G401 (cell line): Measurements from ENCODE around the gene SCO2. TPM values are rescaled to one million over a fixed set of nuclear protein-coding genes. Genes with fewer than 3 reads are reported as not detected.
A peak's percentile ranks its signal among the peaks of the same experiment; 100 is the strongest.
"Not testable (repeated sequence)": the region's sequence is repeated elsewhere in the genome, so short reads cannot be mapped to it uniquely, and the experiment has no call there.

Source experiments
- DNase-seq: peaks from one replicate; pipeline ENCODE4 v3.0.0-alpha.2; 2015; ENCODE audit warnings: low spot score
- in situ Hi-C: cut with HindIII; loops from 2 replicates; pipeline ENCODE4 v1.10.0; 2016; ENCODE audit warnings: low sequenced_read_pairs, mixed read lengths
- total RNA-seq: library from RNA; depleted of rRNA; stranded (reverse); fragments of >200 nt; shearing (Covaris generic); gene quantifications from 2 replicates; pipeline ENCODE4 v1.2.3, GENCODE V29; 2014

Gene SCO2
- total RNA-seq, 1 experiment from 2014 or later: 4.9 TPM

DNA sequence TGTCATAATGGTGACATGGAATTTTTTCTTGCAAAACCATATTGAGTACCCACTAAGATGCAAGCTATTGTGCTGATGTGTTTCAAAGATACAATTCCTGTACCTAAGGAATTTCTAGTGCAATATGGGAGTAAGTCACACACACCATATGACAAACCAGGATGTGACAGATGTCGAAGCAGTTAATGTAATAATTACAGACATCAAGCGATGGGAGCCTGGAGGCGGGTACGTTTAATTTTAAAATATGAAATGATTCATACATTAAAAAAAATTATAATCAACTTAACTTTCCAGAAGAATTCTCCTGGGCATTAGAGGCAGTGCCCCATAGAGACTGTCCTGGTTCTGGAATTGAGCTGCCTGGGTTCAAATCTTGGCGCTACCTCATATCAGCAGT is 31.3 kb upstream of the SCO2 start:
- no peak for DNase-seq
- in situ Hi-C loops: no loop called here

DNA sequence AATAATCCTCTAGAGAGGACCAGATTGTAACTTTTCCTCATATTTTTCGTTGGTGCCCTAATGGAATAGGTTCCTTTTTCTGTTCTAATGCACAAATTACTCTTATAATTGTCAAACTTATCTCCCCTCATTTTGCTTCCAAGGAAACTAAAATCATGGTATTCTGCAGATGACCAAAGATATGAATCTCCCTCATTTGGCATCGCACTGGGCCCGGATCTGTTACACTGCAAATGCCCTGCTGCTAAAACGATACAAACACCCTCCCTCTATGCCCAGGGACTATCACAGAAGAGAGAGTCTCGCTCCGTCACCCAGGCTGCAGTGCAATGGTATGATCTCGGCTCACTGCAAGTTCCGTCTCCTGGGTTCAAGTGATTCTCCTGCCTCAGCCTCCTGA is 27.9 kb upstream of the SCO2 start:
- no peak for DNase-seq

DNA sequence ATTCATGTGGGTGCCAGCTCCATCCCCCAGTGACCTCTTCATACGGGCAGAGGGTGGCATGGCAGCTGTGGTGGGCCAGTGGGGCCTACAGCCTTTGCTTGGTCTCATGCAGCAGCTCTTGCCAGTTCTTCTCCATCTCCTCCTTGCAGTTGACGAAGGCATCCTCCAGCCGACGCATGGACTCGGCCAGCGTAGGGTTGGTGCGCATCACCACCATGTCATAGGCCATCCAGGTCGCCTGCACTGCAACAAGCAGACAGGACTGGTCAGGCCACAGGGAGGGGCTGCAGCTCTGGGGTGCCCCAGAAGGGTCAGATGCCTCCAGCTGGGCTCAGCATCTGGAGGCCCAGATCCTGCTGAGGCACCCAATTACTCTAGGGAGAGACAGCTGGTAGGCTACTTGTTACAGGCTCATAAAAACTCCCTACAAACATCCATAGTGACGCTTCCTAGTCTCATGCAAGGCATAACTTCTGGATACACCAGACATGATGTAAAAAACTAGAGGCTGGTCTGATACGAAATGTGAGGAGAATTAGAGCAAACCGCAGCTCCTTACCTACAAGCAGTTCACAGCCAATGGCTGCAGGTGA is 25.9 kb upstream of the SCO2 start:
- in situ Hi-C loops: no loop called here
- DNase-seq: no peak

More for the DNA sequence above, 27.9 kb upstream of the SCO2 start:
- in situ Hi-C loops: no loop called here

DNA sequence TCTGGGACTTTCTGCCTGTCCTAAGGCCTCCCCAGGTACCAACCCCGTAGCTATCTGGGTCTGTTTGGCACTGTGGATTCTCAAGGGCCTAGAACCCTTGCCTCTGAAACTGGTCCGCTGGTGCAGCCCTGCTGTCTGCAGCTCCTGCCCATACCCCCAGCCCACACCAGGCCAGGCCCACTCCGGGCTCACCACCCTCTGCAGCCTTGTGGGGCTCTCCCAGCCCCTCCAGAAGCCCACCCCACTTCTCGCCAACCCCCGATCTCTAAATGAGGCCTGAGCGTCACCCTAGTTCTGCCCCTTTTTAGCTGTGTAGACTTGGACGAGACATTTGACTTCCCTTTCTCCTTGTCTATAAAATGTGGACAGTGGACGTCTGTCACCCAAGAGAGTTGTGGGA is 25.0 kb upstream of the SCO2 start:
- no peak for DNase-seq
- in situ Hi-C loops: no loop called here

DNA sequence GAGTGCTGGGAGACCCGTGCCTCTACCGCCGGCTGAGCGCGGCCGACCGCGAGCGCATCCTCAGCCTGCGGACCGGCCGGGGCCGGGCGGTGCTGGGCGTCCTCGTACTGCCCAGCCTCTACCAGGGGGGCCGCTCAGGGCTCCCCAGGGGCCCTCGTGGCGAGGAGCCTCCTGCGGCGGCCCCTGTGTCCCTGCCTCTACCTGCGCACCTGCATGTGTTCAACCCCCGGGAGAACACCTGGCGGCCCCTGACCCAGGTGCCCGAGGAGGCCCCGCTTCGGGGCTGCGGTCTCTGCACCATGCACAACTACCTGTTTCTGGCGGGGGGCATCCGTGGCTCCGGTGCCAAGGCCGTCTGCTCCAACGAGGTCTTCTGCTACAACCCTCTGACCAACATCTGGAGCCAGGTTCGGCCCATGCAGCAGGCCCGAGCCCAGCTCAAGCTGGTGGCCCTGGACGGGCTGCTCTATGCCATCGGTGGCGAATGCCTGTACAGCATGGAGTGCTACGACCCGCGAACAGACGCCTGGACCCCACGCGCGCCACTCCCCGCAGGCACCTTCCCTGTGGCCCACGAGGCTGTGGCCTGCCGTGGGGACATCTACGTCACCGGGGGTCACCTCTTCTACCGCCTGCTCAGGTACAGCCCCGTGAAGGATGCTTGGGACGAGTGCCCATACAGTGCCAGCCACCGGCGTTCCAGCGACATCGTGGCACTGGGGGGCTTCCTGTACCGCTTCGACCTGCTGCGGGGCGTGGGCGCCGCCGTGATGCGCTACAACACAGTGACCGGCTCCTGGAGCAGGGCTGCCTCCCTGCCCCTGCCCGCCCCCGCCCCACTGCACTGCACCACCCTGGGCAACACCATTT is 23.8 kb upstream of the SCO2 start:
- DNase-seq: no peak
- in situ Hi-C loops: no loop called here

DNA sequence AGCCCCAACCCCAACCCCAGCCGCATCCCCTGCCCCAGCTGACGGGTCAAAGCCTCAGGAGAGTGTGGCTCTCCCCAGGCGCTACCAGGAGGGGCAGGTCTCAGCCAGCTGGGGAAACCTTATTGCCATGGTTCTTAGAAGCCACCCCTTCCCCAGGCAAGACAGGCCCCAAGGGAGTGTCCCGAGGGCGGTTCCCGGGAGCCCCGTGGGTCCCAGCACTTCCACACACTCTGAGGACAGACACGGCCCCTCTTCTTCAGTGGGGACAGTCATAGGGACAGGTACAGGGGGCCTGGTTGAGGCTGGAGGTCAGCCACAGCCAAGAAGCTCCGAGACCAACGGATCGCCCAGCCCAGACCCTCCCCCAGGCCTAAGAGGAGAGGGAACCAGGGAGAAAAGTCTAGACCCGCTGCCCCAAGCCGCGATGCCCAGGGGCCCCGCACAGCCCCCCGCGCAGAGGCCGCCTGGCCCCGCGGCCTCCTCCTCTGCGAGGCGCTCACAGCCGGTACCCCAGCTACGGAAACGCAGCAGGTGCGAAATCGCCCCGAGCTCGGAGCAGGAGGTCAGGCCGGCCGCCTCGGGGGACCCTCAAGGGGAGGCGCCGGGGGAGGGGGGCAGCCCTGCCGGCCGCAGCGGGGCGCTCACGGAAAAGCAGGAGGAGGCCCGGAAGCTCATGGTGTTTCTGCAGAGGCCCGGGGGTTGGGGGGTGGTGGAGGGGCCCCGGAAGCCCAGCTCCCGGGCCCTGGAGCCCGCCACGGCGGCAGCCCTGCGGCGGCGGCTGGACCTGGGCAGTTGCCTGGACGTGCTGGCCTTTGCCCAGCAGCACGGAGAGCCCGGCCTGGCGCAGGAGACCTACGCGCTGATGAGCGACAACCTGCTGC is 22.9 kb upstream of the SCO2 start:
- no peak for DNase-seq
- in situ Hi-C loops: no loop called here

DNA sequence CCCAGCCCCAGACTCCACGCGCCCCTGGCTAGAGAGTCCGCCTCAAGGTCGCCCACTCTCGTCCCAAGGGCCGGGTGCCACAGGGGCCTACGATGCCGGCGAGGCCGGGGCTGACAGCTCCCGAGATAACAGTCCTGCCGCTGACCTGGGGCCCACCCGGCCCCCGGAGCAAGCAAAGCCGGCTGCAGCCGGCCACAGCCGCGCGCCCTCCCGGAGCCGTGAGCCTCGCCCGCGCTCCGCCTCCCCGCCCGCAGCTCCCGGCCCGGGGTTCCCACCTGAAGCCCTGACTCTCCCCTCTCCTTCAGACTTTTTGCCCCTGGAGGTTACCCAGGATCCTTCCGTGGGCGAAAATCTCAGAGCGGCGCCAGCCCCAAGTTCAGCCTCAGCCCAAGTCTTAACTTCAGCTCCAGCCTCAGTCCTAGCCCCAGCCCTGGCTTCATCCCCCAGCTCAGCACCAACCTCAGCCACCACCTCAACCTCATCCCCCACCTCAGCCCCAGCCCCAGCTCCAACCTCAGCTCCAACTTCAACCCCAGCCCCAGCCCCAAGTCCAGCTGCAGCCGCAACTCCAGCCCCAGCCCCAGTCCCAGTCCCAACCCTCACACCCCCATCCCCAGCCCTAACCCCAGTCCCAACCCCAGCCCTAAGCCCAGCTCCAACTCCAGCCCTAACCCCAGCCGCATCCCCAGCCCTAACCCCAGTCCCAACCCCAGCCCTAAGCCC is 22.0 kb upstream of the SCO2 start:
- DNase-seq: no peak
- in situ Hi-C loops: no loop called here

DNA sequence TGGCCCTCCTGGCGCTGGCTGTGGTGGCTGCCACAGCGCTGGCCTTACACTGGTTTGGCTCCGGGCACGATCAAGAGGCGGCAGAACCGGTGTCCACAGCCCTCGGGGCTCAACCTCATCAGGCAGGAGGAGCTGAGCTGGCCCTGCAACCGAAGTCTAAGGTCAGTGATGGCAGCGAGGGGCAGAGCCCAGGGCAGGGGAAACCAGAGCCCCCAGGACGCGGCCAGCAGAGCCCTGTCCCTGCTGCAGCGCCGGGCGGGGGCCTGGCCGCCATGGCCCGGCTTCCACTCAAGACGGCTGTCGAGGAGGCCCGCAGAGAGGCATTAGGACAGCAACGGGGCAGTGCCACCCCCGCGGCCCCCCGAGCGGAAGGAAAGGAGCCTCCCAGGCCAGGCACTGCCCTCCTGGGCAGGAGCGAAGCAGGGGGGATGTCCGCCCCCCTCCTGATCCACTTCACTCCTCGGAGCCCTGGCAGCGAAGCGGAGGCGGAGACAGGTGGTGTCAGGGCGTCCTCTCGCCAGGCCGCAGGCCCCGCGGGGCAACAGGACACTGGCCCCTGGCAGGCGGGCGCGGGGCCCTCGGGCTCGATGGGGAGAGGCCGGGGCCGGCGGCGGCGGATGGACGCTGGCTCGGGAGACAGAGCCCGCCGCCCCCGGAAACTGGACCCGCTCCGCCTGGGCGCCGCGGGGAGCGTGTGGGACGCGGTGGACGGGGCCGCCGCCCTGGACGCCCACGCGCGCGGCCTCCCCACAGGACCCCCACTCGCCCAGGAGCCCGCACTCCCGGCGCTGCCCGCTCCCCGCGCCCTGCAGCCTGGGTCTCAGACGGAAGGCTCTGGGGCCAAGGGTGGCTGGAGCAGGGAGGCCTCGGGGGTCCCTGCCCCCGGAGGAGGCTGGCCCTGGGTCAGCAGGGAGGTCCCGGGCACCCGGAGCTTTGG is 21.2 kb upstream of the SCO2 start:
- no peak for DNase-seq
- in situ Hi-C loops: no loop called here

DNA sequence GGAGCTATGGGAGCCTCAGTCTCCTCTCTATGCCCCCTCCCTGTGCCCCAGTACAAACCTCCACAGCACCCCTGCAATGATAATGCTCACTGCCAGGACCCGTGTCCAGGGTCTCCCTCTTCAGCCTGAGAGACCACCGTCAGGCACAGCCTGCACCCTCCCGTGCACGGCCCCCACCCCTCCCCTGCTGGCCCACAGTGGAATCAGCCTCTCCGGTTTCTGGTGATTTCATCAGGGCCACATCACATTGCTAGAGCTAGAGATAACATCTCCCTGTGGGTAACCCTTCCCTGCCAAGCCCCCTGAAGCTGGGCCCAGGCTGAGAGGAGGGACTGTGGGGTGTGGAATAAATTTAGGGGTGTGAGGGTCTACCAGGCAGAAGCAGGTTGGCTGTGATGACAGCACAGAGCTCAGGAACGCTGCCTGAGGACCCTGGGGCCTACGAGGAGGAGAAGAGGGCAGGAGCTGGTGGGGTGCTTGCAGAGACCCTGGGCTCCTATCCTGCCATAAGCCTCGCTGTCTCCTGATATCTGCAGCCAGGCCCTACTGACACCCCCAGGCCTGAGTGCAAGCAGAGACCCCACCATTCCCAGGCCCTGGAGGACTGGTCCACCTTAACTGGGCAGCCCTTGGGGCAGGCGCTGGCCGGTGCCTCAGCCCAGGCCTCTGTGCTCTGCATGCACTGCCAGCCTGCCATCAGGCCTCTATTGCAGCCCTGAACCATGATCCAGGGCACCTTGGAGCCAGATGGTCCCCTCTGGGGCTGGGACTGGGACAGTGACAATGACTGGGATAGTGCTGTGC is 20.3 kb upstream of the SCO2 start, which contains the start of gene KLHDC7B:
TSS of gene KLHDC7B (plus strand) at position 378 of the 804 bp plus-strand sequence. CDS start at position 723, 345 bp downstream.
- no peak for DNase-seq
- in situ Hi-C loops: no loop called here

DNA sequence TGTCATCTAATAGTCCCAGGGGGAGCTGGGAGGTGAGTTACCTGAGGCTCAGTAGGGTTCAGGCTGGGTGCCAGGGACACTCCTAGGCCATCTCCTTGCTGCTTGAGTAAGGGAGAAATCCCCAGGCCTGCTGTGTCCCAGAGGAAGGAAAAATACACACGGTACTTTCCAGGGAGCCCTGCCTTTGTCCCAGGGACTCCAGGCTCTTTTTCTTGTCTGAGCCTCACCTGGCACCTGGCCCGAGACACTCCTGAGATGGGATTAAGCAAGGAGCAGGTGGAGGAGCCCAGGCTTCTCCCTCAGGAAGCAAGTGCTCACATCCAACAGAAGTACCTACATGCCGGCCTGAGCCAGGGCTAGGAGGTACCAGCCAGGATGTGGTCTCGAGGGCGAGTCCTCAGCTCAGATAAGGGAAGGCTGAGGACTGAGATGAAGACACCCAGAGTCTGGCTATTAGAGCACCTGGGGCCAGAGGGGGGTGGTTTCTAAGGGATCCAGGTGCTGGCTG is 19.4 kb upstream of the SCO2 start:
- peak; percentile 32 for DNase-seq
- in situ Hi-C loops: no loop called here

DNA sequence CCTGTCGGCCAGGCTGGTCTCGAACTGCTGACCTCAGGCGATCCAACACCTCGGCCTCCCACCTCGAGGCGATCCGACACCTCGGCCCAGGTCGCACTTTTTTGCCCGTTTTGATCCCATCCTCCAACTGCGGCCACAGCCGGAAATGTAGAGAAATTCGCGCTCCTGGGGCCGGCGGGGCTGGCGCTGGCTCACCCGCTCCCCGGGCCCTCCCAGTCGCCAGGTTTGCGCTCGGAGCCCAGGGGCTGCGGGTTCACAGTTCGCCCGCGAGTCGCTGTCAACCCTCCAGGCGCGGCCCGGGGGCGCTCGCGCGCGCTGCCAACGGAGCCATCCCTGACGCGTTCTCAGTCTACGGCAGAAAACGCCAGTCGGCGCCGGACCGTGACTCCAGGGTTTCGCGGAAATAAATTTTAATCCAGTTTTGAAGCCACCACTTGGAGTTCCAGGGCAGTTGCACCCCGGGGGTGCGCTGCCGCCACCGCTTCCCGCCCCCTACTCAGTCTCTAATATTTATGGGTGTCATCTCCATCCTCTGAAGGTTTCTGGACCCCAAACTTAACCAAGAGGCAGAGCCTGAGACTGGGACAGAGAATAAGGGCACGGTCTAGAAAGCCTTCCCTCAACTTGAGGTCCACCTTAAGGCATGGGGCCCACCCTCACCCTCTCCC is 18.8 kb upstream of the SCO2 start:
- DNase-seq: peak; percentile 48
- in situ Hi-C loops: no loop called here

DNA sequence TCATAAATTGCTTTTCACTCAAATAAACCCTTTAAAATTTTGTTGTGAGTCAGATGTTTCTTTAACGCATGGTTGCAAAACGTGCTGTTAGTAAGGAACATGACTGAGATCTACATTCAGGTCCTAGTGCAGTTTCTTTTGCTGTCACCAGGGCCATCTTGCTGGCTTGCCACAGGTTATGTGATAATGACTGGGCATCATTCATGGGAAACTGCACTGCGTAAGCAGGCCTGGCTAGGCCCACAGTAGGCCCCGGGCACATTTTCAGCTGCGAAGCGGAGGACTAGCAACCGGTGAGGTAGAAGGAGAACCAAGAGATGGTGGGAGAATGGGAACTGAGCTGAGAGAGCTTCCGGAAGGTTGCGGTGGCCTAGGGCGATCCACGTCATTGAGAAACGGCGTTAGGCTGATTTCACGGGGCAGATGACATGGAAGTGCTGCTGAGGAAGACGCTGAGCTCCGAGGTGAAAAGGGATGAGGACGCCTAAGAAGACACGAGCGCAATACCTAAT is 17.1 kb upstream of the SCO2 start:
- in situ Hi-C loops: no loop called here
- DNase-seq: no peak

DNA sequence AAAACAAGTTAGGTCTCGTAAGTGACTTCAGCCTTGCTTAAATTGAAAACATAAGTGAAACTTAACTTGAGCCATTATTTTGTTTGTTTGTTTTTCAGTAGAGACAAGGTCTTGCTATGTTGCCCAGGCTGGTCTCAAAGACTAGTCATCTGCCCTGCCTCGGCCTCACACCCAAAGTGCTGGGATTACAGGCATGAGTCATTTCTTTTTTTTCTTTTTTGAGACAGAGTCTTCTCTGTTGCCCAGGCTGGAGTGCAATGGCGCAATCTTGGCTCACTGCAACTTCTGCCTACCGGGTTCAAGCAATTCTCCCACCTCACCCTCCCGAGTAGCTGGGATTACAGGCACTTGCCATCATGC is 16.2 kb upstream of the SCO2 start:
- DNase-seq, in situ Hi-C loops: not testable (repeated sequence)

DNA sequence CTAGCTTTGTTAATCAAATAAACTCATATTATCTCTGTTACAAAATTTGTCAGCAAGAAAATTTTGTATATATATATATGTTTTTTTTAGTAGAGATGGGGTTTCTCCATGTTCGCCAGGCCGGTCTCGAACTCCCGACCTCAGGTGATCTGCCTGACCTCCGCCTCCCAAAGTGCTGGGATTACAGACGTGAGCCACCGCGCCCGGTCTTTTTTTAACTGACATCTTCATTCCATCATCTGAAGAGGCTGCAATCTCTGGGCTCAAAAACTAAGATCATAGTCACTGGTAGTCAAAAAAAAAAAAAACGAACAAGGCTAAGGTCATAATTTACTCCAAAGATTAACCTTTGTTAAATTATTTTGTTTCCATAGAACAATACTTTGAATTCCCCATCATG is 15.0 kb upstream of the SCO2 start:
- in situ Hi-C loops: no loop called here
- no peak for DNase-seq

DNA sequence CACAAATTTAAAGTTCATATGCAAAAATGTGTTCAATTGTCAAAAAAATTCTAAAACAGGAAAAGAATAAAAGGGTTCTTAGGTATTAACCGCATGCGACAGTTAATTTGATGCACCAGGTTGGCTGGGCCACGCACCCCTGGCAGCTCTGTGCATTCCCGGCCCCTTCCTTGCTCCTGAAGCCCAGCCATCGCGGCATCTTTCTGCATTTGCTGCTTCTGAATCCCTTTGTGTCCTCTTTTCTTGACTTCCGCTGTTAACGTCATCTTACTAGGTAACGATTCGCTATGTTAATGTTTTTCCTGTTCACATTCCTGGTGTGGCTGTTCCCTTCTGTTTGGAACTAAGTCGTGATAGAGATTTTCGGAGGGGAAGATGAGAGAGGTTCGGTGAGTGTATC is 12.4 kb upstream of the SCO2 start:
- no peak for DNase-seq
- in situ Hi-C loops: no loop called here

DNA sequence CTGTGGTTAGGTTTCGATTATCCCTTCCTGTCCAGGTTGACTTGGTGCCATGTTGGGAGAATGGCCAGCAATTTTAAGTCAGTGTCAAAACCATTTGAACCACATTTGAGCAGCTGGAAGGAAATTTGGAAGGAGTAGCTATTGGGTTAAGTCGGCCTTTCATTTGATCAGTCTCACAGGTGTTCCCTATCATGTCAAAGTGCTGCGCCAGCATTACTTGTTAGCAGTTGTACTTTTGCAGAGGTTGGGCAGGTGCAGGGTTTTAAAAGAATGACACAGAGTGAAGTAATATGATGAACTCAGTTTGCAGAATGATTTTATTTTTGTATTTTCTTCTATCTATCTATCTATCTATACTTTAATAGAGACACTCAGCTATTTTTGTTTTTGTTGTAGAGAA is 10.8 kb upstream of the SCO2 start:
- DNase-seq: no peak
- in situ Hi-C loops: no loop called here

DNA sequence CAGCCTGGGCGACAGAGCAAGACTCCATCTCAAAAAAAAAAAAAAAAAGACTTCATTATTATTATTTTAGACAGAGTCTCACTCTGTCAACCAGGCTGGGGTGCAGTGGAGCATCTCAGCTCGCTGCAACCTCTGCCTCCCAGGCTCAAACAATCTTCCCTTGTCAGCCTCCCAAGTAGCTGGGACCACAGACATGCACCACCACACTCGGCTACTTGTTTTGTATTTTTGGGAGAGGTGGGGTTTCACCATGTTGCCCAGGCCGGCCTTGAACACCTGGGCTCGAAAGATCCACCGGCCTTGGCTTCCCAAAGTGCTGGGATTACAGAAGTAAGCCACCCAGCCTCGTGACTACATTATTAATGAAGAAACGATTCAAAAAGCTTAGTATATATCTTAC is 9.7 kb upstream of the SCO2 start:
- DNase-seq: no peak
- in situ Hi-C loops: no loop called here
